Chondrocyte (in vitro differentiated cells): ENCODE results near the gene ADM2. TPM values are rescaled to one million over a fixed set of nuclear protein-coding genes. Genes with fewer than 3 reads are reported as not detected.
A peak's percentile ranks its signal among the peaks of the same experiment; 100 is the strongest.

Experiments
- DNase-seq: peaks from one replicate; pipeline ENCODE4 v3.0.0; 2021; ENCODE audit warnings: mixed read lengths, low spot score
- H3K27ac Mint-ChIP-seq: one replicate; pipeline ENCODE4 v1.8.0; 2021; ENCODE audit warnings: mild to moderate bottlenecking, moderate library complexity, mixed read lengths; ENCODE audit not compliant: unreplicated experiment
- H3K27me3 Mint-ChIP-seq: 2 replicates; pipeline ENCODE4 v1.8.0; 2021; ENCODE audit warnings: low read depth, mixed read lengths
- H3K36me3 Mint-ChIP-seq: 2 replicates; pipeline ENCODE4 v1.8.0; 2021; ENCODE audit warnings: low read depth, mixed read lengths
- H3K4me1 Mint-ChIP-seq: 2 replicates; pipeline ENCODE4 v1.8.0; 2021; ENCODE audit warnings: low read depth, mild to moderate bottlenecking, mixed read lengths
- H3K4me3 Mint-ChIP-seq: one replicate; pipeline ENCODE4 v1.8.0; 2021; ENCODE audit warnings: mild to moderate bottlenecking, moderate library complexity, mixed read lengths; ENCODE audit not compliant: unreplicated experiment
- H3K9me3 Mint-ChIP-seq: 2 replicates; pipeline ENCODE4 v1.8.0; 2021; ENCODE audit warnings: low read depth, mixed read lengths
- CTCF ChIP-seq: fragments of 200-600 bp; sonication (generic); IDR thresholded peaks from 2 replicates; pipeline ENCODE4 v1.5.0; 2021; ENCODE audit warnings: antibody characterized with exemption, mild to moderate bottlenecking, moderate library complexity
- total RNA-seq: library from RNA; stranded (reverse); gene quantifications from 3 replicates; pipeline ENCODE4 v1.2.1, GENCODE V29; 2021

ADM2 gene
- total RNA-seq, 1 donor from 2014 or later = 46.5 TPM

GRCh38 chr22:50507421-50507990 lies 26.2 kb downstream of the ADM2 start, which contains the start of gene LMF2:
Gene LMF2 (minus strand): TSS chr22:50507702. CDS start chr22:50507675, 27 bp downstream.
- H3K4me1 Mint-ChIP-seq = peaks cover 13% of the 10 kb centered on the region
- peak; percentile 93 for DNase-seq

DNA sequence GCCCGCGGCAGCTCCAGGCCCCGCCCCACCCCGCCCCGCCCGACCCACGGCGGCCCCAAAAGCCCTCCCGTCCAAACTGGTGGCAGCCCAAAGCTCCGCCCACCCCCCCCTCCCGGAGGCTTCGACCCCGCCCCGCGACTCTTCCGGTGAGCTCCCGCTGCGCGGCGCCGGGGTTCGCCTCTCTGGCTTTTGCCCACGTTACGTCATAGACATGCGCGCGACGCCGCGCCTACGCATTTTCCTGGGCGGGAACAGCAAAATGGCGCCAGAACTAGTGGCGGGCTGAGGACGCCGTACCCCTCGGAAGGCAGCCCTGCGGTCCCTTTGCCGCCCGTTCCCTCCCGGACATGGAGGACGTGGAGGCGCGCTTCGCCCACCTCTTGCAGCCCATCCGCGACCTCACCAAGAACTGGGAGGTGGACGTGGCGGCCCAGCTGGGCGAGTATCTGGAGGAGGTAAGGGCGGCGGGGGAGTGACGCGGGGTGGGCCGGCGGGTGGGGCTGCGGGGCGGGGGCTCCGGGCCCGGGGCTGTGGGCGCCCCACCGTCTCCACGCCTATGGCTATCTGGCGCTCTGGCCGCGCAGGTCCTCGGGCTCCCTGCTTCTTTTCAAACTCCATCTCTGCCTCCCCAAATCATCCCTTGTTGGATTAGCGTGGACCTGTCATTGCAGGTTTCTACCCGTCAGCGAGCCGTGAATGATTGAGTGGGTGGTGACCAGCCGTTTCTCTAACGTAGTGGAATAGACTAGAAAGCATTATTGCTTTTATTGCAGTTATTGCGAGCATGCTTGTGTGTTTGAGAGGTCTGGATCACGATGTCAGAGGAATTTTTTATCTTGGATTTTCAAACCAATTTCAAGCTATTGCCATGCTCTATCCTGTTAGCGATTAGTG lies 26.9 kb downstream of the ADM2 start, which contains the start of gene NCAPH2:
NCAPH2 (plus strand) TSS at position 234 of the 894 bp plus-strand sequence; CDS start at position 348, 114 bp downstream.
- peak within 1 kb of the TSS; percentile 95 for H3K27ac Mint-ChIP-seq
- peak within 1 kb of the TSS; percentile 93 for H3K4me3 Mint-ChIP-seq
- H3K9me3 Mint-ChIP-seq = no peaks in the 10 kb centered on the region
- peaks cover 13% of the 10 kb centered on the region for H3K4me1 Mint-ChIP-seq
- H3K27me3 Mint-ChIP-seq = no peaks in the 10 kb centered on the region
- peaks cover 1% of the 10 kb centered on the region for H3K36me3 Mint-ChIP-seq
- no peak for TF ChIP-seq CTCF
- DNase-seq = peak; percentile 98

More at GRCh38 chr22:50507421-50507990, 26.2 kb downstream of the ADM2 start, which contains the start of gene LMF2:
- peak; percentile 8 for TF ChIP-seq CTCF
- Mint-ChIP-seq H3K36me3 (peaks cover 1% of the 10 kb centered on the region), H3K27ac (peak within 1 kb of the TSS; percentile 95), H3K27me3 (no peaks in the 10 kb centered on the region), H3K4me3 (peak within 1 kb of the TSS; percentile 93), H3K9me3 (no peaks in the 10 kb centered on the region)

- peak overlapping the region; percentile 94 for H3K27ac Mint-ChIP-seq
- no peaks in the 10 kb centered on the region for H3K27me3 Mint-ChIP-seq
- no peak for TF ChIP-seq CTCF
- H3K9me3 Mint-ChIP-seq = no peaks in the 10 kb centered on the region
- peaks cover 1% of the 10 kb centered on the region for H3K36me3 Mint-ChIP-seq
- H3K4me3 Mint-ChIP-seq = peak overlapping the region; percentile 89
- H3K4me1 Mint-ChIP-seq = peaks cover 13% of the 10 kb centered on the region
- no peak for DNase-seq
Measured at GRCh38 chr22:50508897-50509296, 27.6 kb downstream of the ADM2 start.

DNA sequence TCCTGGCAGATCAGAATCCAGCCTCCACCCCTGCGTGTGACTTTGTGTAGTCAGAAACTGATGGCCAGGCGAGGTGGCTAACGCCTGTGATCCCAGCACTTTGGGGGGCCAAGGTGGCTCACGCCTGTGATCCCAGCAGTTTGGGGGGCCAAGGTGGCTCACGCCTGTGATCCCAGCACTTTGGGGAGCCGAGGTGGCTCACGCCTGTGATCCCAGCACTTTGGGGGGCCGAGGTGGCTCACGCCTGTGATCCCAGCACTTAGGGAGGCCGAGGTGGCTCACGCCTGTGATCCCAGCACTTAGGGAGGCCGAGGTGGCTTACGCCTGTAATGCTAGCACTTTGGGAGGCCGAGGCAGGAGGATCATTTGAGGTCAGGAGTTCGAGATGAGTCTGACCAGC lies 31.8 kb downstream of the ADM2 start:
- peaks cover 11% of the 10 kb centered on the region for H3K4me1 Mint-ChIP-seq
- H3K4me3 Mint-ChIP-seq = no peak overlapping the region
- no peak for DNase-seq
- H3K9me3 Mint-ChIP-seq = no peaks in the 10 kb centered on the region
- peaks cover 5% of the 10 kb centered on the region for H3K36me3 Mint-ChIP-seq
- no peak overlapping the region for H3K27ac Mint-ChIP-seq
- no peak for TF ChIP-seq CTCF
- no peaks in the 10 kb centered on the region for H3K27me3 Mint-ChIP-seq

DNA sequence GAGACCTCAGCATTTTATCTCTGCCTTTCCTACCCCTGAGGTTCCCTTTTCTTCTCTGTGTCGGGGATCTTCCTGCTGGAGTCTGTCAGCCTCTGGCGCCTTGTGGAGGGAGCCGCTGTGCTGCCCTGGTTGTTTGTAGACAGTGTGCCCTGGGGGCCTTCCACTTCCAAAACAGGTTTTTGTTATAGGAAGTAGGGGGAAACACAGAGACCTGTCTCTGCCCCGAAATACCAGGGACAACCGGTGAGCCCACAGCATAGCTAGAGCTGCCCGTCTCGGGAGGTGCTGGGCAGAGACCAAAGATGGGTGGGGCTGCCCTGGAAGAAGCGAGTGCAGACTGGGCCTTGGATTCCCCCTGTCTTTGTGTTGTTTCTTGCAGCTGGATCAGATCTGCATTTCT lies 34.7 kb downstream of the ADM2 start:
- no peak overlapping the region for H3K27ac Mint-ChIP-seq
- H3K9me3 Mint-ChIP-seq = no peaks in the 10 kb centered on the region
- H3K4me3 Mint-ChIP-seq = no peak overlapping the region
- peaks cover 9% of the 10 kb centered on the region for H3K36me3 Mint-ChIP-seq
- H3K4me1 Mint-ChIP-seq = no peaks in the 10 kb centered on the region
- no peak for DNase-seq
- no peaks in the 10 kb centered on the region for H3K27me3 Mint-ChIP-seq
- TF ChIP-seq CTCF = no peak
